ENCODE results near the gene ADGRG3.

The ADGRG3 gene

DNA sequence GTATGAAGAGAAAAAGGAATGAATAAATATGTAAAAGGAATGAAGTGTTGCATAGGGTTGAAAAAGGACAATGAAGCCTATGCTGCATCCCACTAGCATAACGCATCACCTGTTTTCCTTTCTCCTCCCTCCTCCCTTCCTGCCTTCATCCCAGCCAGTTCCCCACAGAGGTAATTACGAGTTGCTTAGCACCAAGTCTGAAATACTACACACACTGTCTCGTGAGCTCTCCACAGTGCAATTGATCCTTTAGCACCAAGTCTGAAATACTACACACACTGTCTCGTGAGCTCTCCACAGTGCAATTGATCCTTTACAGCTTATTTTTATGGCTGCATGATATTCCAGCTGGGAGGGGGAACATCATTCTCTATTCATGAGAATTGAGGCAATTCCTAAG is 25.4 kb downstream of the ADGRG3 start:
- no peaks in the 10 kb centered on the region for H3K36me3 Mint-ChIP-seq (ENCODE audit: low read depth)

DNA sequence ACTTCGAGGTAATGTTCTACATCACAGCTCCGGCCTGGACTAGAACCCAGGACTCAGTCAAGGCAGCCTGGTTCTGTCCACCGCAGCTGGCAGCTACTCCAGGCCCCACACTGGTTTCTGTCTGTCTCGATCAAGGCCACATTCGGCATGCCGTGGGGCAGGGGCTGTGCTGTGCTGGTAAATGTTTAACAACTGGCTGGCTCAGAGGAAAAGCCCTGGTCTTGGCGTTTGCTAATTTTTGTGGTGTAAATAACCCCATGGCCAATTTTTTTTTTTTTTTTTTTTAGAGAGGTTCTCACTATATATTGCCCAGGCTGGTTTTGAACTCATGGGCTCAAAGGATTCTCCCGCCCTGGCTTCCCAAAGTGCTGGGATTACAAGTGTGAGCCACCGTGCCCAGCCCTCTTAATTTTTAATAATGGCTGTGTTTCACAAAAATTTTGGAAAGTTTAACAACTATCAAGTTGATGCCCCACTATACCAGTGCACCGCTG is 26.2 kb downstream of the ADGRG3 start:
- no peaks in the 10 kb centered on the region for H3K9me3 Mint-ChIP-seq
- TF ChIP-seq CTCF (IDR thresholded peaks at IDR 0.05), result no peak
- H3K36me3 Mint-ChIP-seq (ENCODE audit: low read depth), result no peaks in the 10 kb centered on the region
- peaks cover 42% of the 10 kb centered on the region for H3K4me1 Mint-ChIP-seq
- H3K4me3 Mint-ChIP-seq, result no peak overlapping the region
- peaks cover 3% of the 10 kb centered on the region for H3K27me3 Mint-ChIP-seq (ENCODE audit: low read depth, poor library complexity)
- no peak for DNase-seq
- H3K27ac Mint-ChIP-seq, result no peak overlapping the region

More for the DNA sequence above, 25.4 kb downstream of the ADGRG3 start:
- Mint-ChIP-seq H3K9me3 (no peaks in the 10 kb centered on the region), H3K4me3 (no peak overlapping the region), H3K4me1 (peaks cover 50% of the 10 kb centered on the region), H3K27me3 (ENCODE audit: low read depth, poor library complexity) (peaks cover 3% of the 10 kb centered on the region), H3K27ac (no peak overlapping the region)
- no peak for TF ChIP-seq CTCF (IDR thresholded peaks at IDR 0.05)
- DNase-seq, result no peak

DNA sequence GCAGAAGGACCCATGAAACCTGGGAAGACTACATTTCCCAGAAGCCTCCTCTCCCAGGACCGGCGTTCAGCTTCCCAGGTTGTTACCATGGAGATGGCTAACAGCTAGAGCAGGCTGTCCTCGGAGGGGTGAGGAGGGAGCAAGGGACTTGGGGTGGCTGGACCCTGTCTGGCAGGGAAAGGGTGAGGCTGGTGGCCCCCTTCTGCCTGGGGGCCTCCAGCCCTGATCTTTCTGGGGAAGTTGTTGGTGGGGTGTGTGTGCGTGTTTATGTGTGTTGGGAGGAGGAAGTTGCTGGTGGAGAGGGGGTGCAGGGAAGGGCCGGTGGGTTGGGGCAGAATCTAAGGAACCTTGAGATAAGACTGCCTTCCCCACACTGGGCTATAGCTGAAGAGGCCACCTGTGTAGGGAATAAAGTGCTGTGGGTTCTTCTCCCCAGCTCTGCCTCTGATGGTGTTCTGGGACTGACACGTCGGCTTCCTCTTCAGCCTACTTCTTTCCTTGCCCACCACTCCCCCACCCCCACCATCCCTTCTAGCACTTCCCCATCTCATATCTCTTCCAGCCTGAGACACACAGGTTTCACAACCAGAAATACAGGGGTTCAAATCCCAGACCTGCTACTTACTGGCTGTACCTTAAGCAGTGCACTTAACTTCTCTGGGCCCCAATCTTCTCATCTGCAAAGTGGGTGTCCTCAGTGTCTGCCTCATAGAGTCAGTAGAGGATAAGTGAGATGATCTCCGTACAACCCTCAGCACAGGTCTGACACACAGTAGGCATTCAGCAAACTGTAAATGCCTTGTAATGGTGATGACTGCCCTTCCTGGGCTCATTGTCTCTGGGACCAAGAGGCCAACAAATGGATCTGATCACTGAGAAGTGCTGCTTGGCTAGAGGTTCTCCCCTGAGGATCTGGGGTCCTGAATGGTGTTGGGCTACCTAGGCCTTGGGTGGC is 26.9 kb downstream of the ADGRG3 start, which contains the start of gene DRC7:
Gene DRC7 (plus strand): TSS at position 82 of the 955 bp plus-strand sequence. CDS start 3,144 bp downstream, outside the sequence.
- no peaks in the 10 kb centered on the region for H3K36me3 Mint-ChIP-seq (ENCODE audit: low read depth)
- H3K4me3 Mint-ChIP-seq, result peak within 1 kb of the TSS; percentile 78
- peaks cover 7% of the 10 kb centered on the region for H3K27me3 Mint-ChIP-seq (ENCODE audit: low read depth, poor library complexity)
- H3K4me1 Mint-ChIP-seq, result peaks cover 37% of the 10 kb centered on the region
- TF ChIP-seq CTCF (IDR thresholded peaks at IDR 0.05), result no peak
- no peaks in the 10 kb centered on the region for H3K9me3 Mint-ChIP-seq
- peak; percentile 67 for DNase-seq
- H3K27ac Mint-ChIP-seq, result peak within 1 kb of the TSS; percentile 90

DNA sequence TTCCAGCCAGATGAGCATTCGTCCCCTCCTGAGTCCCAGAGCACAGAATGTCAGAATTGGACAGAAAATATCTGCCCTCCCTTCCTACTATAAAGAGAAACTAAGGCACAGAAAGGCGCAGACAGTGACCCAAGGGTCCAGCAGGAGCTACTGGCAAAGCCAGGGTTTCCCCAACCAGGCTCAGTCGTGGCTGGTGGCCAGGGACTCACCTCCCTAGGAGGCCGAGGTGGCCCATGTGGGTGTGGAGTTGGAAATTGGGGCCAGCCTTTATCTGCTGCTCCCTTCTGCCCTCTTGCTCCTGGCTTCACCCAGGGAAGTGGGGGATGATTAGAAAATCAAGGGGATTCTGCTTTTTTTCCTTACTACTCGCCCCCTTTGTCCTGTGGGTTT is 27.6 kb downstream of the ADGRG3 start:
- Mint-ChIP-seq H3K36me3 (ENCODE audit: low read depth) (no peaks in the 10 kb centered on the region), H3K4me1 (peaks cover 41% of the 10 kb centered on the region), H3K9me3 (no peaks in the 10 kb centered on the region), H3K4me3 (no peak overlapping the region), H3K27me3 (ENCODE audit: low read depth, poor library complexity) (peaks cover 8% of the 10 kb centered on the region), H3K27ac (no peak overlapping the region)
- no peak for DNase-seq
- no peak for TF ChIP-seq CTCF (IDR thresholded peaks at IDR 0.05)

DNA sequence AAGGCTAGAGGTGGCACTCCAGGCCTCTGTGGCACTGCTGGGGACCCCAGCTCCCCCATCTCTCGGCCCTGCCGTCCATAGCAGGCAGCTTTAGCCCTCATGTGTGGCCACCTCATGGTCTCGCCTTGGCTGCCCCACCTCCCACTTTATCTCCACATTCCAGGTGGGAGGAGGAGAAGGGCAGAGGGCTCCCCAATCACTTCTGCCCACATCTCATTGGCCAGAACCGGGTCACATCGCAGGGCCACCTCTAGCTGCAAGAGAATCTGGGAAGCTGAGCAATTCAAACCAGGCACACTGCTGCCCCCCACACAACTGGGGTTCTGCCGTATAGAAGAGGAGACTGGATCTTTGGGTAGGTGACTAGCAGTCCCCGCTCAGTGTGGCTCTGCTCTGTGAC is 28.1 kb downstream of the ADGRG3 start:
- Mint-ChIP-seq H3K4me3 (no peak overlapping the region), H3K27me3 (ENCODE audit: low read depth, poor library complexity) (peaks cover 8% of the 10 kb centered on the region), H3K9me3 (no peaks in the 10 kb centered on the region), H3K36me3 (ENCODE audit: low read depth) (no peaks in the 10 kb centered on the region), H3K27ac (no peak overlapping the region), H3K4me1 (peaks cover 46% of the 10 kb centered on the region)
- no peak for DNase-seq
- no peak for TF ChIP-seq CTCF (IDR thresholded peaks at IDR 0.05)
